ENCODE measurements around the gene OR3A2.
"Not testable (repeated sequence)": the region's sequence is repeated elsewhere in the genome, so short reads cannot be mapped to it uniquely, and the experiment has no call there.

The OR3A2 gene

GRCh38 chr17:3385869-3386816 lies at the start of gene OR3A2:
OR3A2 (minus strand) TSS chr17:3386308.
- FAIRE-seq: no peak

- no peak for FAIRE-seq
Measured at GRCh38 chr17:3433741-3434140, 47.6 kb upstream of the OR3A2 start, which contains the start of gene OR1E2. OR1E2 (minus strand) TSS chr17:3433841; CDS start chr17:3433841, 0 bp downstream.

- FAIRE-seq: not testable (repeated sequence)
Measured at GRCh38 chr17:3433215-3433614, 47.1 kb upstream of the OR3A2 start.

DNA sequence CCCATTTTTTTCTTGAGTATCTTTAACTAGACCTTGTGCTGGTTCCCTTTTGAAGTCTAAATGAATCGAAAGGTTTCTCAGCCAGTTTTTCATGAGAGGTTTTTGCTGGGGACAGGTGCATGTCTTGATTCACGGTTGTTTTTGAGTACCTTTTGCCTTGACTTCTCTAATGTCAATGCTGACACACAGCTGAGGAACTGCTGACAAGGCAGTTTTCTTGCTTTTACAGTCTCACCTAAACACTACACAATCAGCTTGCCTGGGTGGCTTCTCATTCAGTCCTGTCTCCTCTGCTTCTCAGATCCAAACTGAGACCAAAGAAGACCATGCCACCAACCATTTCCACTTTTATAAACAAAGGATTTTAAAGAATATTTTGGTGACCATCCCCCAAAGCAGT lies 32.1 kb upstream of the OR3A2 start:
- FAIRE-seq: no peak

- FAIRE-seq: no peak
Measured at GRCh38 chr17:3415610-3416009, 29.5 kb upstream of the OR3A2 start.

DNA sequence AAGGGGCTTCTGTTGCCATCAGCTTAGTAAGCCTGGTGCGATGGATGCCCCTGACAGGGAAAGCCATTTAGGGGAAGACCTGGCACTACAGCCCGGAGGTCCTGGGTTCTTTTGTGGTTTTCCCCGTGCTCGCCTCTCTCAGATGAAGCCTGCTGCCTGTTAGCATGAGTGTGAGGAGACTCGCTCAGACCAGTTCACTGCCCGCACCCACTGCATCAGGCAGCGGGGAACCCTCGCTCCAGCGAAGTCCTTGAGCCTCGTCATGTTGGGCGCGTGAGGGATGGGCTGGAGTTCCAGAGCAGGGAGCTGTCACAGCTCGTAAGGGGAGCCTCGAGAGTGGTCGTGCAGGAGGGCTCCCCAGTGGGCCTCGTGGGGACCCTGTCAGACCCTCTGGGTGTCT lies 26.1 kb upstream of the OR3A2 start:
- not testable (repeated sequence) for FAIRE-seq

DNA sequence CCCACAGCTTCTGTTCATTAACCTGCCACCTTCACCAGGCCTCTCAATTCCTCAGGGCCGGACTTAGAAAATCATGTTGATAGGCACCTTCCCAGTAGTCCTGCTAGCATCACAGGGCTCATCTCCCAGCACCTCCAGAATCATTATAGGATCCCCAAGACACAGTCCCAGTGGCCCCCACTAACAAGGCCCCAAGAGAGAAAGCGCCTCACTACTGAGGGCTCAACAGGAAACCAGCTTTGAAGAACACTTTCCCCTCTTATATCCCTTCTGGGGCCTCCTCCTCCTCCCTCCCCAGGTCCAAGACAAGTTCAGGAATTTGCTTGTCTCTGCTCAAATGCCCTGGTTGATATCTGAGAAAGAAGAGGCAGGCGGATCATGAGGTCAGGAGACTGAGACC lies 25.0 kb upstream of the OR3A2 start, which contains the start of gene OR3A3:
Gene OR3A3, plus strand, starts transcription at position 301 of the 400 bp plus-strand sequence.
- no peak for FAIRE-seq

DNA sequence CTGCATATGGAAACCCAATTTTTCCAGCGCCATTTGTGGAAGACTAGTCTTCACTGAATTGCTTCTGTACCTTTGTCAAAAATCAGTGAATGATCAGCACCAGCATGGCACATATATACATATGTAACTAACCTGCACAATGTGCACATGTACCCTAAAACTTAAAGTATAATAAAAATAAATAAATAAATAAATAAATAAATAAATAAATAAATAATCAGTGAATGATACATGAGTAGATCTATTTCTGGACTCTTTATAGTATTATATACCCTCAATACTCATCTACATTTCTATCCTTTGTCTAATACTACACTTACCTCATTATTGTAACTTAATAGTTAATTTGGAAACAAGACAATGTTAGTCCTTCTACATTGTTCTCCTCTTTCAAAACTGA lies 17.7 kb upstream of the OR3A2 start:
- FAIRE-seq: not testable (repeated sequence)

GRCh38 chr17:3401786-3402185 lies 15.7 kb upstream of the OR3A2 start:
- FAIRE-seq: no peak

- FAIRE-seq: no peak
Measured at GRCh38 chr17:3400055-3400454, 13.9 kb upstream of the OR3A2 start.

DNA sequence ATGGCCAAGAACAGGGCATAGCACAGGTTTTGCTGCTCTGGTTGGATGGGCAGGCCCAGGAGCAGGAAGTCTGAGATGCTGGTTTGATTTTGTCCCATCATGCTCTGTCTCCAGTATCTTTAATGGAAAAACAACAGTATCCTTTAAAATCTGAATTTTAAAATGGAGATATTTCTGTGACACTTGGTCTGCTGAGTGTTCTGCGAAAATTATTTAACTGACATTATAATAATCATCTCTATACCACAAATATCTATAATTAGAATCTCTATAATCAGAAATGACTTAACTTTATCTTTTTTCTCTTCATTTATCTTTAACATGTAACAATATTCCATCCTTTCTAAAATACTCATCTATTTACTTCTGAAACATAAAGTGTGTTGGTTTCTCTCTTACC lies 12.2 kb upstream of the OR3A2 start, which contains the start of gene OR1E1:
Gene OR1E1, minus strand, starts transcription at position 101 of the 400 bp plus-strand sequence. Its CDS starts 0 bp downstream, at position 101.
- FAIRE-seq: no peak

GRCh38 chr17:3397801-3398200 lies 11.7 kb upstream of the OR3A2 start:
- FAIRE-seq: not testable (repeated sequence)

GRCh38 chr17:3389791-3390190 lies 3.7 kb upstream of the OR3A2 start:
- FAIRE-seq: no peak

GRCh38 chr17:3381957-3382356 lies 4.2 kb downstream of the OR3A2 start:
- FAIRE-seq: no peak

- no peak for FAIRE-seq
Measured at GRCh38 chr17:3378321-3378720, 7.8 kb downstream of the OR3A2 start.

- not testable (repeated sequence) for FAIRE-seq
Measured at GRCh38 chr17:3371167-3371566, 14.9 kb downstream of the OR3A2 start.

- not testable (repeated sequence) for FAIRE-seq
Measured at GRCh38 chr17:3342782-3343181, 43.3 kb downstream of the OR3A2 start.

DNA sequence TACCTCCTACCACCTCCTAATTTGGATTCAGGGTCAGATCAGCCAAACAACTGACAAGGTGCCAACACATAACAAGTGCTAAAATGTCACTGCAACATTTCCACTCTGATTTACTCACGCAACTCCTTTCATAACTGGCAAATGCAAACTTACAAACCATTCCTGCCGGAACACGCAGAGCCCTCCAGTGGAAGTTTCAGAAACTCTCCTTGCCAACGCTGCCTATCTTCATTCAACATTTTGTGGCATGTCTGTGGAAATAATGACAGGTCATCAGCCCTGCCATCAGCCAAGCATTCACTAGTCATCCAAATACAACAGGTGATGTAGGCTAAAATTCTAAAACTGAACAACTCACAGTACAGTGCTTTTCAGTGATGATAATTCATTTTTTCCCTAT lies 50.2 kb downstream of the OR3A2 start:
- no peak for FAIRE-seq

DNA sequence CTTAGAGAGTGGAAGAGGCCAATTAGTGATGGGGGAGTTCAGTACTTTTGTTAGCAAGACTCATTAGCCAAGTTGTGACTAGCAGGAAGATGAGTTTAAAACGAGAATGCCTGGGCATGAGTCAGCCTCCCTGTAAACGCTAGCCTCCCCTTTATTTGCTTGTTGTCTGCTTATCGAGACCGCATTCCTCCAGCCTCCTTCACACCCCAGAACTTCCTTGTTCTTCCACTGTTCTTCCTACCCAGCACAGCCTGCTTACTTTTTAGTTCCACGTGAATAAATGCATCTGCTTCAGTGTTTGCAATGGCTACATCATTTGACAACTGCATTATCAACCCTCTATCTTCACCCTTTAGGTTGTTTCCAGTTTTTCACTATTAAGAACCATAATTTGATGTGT lies 67.8 kb downstream of the OR3A2 start:
- no peak for FAIRE-seq

GRCh38 chr17:3316836-3317235 lies 69.3 kb downstream of the OR3A2 start:
- FAIRE-seq: no peak

GRCh38 chr17:3308603-3309002 lies 77.5 kb downstream of the OR3A2 start:
- no peak for FAIRE-seq

GRCh38 chr17:3298260-3298659 lies 87.8 kb downstream of the OR3A2 start, which contains the start of gene OR3A1:
OR3A1 (minus strand) TSS chr17:3298360; CDS start chr17:3292582, 5,778 bp downstream.
- no peak for FAIRE-seq

- no peak for FAIRE-seq
Measured at GRCh38 chr17:3295632-3296031, 90.5 kb downstream of the OR3A2 start.

- FAIRE-seq: not testable (repeated sequence)
Measured at GRCh38 chr17:3293548-3293947, 92.6 kb downstream of the OR3A2 start.

Data from colon (tissue), 2 donors.